HG03457 (cell line): Measurements from ENCODE around the gene SDHB.
"Not testable (repeated sequence)": the region's sequence is repeated elsewhere in the genome, so short reads cannot be mapped to it uniquely, and the experiment has no call there.

Source experiments
- ATAC-seq: cut with Tn5 transposase; IDR thresholded peaks from one replicate; pipeline ENCODE4 v1.9.1; 2021; ENCODE audit warnings: moderate number of reproducible peaks; ENCODE audit not compliant: unreplicated experiment

SDHB gene

DNA sequence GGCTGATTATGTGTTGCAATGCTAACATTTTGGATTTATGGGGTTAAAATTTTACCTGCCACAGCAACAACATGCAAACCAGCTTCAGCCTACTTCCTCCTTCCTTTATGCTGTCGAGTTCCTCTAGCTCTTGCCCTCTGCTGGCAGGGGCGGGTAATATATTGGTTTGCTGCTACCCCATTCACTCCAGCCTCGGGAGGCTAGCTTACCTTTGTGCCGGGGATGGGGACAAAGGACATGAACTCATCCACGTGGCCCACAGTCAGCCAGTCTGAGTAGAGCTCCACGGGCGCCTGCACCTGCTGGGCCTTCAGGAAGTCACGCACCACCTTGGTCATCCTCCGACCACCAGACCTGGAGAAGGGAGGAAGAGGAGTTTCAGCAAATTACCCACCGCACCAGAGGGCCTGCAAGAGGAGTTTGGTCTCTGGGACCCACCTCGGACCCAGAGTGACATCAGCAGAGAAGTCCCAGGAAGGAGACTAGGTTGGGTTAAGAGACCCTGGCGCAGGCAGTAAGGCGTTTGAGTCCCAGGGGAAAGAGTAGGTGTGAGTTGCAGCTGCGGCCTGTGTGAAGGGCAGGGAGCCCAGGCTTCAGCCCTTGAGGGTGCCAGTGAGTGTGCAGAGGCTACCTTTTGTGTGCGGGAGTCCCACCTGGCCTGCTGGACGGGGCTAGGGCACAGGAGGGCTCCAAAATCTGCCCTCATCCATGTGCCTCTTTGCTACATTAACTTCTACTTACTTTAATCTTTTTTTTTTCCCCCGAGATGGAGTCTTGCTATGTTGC is 21.8 kb upstream of the SDHB start:
- ATAC-seq = no peak

DNA sequence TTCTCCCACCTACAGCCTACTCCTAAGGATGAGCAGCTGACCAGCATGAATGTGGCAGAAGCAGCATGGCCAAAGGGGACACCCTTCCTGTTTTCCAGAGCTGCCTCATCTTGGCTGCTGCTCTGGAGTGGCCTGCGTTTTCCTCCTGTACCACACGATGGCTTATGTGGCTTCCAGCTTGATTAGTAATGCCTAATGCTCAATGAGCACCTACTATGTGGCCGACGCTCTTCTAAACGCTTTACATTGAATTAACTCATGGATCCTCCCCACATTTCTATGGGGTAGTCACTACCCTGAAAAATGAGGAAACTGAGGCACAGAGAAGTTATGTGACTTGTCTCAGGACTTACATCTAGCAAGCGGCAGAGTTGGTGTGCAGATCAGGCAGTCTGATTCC is 18.0 kb upstream of the SDHB start:
- no peak for ATAC-seq

- ATAC-seq = no peak
Observed at GRCh38 chr1:17070163-17070525, 16.3 kb upstream of the SDHB start.

DNA sequence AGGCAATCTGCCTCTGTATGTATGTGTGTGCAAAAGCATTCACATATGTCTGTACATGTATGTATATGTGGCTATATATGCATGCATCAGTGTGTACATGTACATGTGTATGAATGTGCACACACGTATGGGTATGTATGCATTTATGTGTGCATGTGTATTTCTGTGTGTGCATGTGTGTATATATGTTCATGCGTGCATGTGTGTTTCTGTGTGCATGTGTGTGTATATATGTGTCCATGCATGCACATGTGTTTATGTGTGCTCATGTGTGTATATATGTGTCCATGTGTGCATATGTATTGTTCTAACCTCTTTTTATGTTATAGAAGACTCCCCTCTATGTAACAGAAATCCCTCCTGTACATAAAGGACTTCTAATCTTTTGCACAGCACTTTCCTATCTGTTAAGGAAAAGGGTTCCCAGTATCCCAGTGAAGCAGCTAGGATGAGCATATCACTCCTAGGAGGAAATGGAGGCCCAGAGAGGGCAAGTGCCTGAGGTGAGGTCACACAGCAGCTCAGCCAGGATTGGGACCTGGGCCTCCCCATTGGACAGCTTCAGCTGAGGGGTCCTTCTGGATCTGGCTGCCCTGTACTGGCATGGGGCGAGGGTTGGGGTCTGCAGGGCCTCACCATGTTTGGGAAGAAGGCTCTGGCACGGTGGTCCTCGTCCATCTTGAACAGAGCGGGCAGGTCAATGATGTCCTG is 15.8 kb upstream of the SDHB start:
- no peak for ATAC-seq

DNA sequence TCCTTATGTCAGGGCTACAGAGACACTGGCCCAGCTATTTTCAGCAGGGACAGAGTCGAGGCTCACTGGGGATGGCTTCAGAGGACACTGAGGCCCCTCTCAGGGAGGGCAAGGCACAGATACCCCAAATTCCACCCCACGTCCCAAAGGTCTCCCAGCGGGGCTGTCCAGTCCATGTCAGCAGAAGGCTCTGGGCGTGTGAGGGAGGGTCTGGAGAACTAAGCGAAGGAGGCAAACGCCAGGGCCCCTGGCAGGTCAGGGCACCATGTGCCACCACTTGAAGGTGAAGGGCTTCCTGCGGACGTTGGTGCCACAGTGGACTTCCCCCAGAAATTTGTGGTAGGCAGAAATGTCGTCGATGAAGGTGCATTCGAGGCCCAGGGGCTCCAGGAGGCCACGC is 15.0 kb upstream of the SDHB start:
- ATAC-seq = no peak

DNA sequence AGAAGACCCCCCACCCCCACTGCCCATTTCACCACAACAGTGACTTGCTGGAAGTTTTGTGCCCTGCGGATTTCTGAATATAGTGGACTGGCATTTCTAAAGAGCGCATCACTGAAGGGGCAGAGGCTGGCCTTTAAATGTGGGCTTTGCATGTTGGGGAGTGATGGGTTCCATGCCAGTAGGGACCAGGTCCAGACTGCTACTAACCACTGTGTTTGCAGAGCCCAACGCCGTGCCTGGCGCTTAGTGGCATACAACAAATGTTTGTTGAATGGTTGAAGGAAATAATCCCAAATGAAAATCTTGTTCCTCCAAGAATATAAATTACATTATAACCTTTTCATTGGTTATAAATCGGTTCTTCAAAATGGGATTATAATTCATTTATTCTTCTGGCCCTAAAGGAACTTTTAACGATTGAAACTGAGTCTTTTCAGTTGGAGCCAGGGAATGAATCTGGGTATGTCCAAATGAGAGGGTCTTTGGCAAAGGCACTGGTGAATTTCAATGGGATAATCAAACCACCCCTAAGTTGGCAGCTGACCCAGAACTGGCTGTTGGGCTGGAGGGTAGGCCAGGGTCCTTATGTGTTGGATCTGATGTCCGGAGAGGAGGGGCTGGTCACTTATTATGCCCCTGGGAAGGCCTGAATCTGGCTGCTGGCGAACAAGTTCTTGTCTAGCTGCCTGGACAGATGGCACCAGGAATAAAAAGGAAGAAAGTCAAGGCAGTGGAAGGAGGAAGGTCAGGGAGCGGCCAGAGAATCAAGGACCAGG is 13.8 kb upstream of the SDHB start:
- no peak for ATAC-seq

GRCh38 chr1:17067069-17067426 is 13.2 kb upstream of the SDHB start:
- ATAC-seq = no peak

DNA sequence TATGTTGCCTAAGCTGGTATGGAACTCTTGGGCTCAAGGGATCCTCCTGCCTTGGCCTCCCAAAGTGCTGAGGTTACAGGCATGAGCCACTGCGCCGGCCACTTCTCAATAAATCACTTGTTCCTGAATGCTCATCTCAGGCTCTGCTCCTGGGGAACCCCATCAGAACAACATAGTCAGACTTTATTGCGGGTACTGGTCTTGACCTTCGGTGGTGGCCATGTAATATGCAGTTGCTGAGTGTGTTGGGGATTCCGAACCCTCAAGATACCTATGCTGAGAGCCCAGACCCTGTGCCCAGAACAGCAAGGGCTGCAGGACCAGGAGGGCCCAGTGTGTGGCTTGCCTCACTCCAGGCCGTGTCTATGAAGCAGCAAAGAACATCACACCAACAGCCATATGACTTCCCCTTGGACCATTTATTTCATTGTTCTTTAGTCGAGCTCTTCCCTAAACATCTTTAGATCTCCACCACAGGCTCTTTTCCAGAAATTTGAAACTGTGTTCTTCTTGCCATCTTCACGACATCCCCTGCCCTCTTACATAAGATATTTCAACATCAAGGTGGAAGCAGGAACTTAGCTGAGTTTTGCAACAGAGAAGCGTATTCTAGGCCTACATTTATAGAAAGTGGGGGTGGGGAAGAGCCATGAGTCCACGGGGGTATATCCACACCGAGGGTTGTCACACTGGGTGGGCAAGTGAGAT is 12.7 kb upstream of the SDHB start:
- no peak for ATAC-seq

GRCh38 chr1:17065666-17066065 is 11.8 kb upstream of the SDHB start:
- ATAC-seq = no peak

- not testable (repeated sequence) for ATAC-seq
Observed at GRCh38 chr1:17062751-17063150, 8.9 kb upstream of the SDHB start.

DNA sequence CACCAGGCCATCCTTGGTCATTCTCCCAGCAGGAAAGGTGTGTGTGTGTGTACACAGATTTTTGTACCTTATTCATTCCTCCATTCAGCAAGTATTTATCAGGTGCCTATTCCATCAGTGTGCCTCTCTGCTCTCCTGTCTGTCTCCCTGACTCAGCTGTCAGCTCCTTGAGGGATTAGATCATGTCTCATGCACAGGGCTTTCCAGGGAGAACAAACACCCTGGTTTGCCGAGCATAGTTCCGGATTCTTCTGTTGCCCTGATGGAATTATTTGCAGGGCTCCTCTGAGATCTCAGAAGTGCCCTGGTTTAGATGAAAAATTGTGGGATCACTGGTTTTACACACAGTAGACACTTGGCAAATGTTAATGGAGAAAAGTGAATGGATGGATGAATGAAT is 8.1 kb upstream of the SDHB start:
- no peak for ATAC-seq

GRCh38 chr1:17061486-17061885 is 7.7 kb upstream of the SDHB start:
- ATAC-seq = no peak

- no peak for ATAC-seq
Observed at GRCh38 chr1:17060306-17060749, 6.5 kb upstream of the SDHB start.

- no peak for ATAC-seq
Observed at GRCh38 chr1:17059391-17060305, 5.8 kb upstream of the SDHB start.

DNA sequence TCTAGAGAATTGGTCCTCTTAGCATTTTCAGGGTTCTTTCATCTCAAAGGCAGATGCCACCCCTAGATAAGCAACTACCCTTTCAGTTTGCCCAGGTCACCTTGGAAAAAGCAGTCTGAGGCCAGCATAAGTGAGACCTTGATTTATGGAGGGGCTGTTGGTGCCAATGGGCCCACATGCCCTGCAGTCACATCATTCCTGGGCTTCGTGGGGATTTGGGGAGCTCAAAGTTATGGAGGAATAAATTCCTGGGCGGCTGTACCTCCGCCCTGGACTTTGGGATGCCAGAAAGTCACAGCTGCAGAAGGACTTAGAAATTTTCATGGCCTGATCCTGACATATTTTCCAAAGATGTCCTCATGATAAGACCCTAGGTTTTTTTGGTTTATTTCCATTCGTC is 2.7 kb upstream of the SDHB start:
- no peak for ATAC-seq

DNA sequence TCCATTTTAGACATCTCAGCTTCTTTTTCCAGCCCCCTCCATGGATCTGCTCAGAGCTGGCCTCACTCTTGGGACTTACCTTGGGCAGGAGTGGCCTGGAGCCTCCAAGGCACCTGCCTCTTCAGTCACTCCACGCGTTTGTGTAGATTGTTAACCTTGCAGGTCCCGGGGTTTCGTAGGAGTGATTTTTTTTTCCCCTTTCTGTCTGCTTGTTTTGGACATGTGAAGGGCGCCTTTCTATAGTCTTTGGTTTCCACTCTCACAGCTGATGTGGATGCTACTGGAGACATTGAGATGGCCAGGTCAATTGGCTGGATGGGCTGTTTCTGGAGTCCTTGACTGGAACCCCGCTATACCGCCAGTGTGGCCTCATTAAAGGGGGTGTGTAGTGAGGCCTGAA is 2.0 kb upstream of the SDHB start:
- ATAC-seq = no peak

GRCh38 chr1:17053086-17053684 is 647 bp downstream of the SDHB start:
- ATAC-seq = no peak

GRCh38 chr1:17052641-17053040 is 1.2 kb downstream of the SDHB start:
- no peak for ATAC-seq

DNA sequence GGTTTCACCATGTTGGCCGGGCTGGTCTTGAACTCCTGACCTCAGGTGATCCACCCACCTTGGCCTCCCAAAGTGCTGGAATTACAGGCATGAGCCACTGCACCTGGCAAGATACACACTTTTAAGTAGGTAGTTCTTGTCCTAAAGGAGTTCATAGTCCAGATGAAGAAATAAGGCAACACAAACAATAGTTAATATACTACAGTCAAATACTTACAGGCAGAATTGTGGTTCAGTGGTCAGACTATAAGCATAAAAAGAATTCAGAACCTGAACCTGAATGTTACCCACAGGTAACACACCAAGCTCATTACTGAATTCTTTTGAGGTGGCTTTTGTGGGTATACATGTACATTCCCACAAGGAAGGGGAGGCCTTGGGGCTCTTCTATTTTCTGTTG is 1.8 kb downstream of the SDHB start:
- no peak for ATAC-seq

GRCh38 chr1:17047924-17048323 is 5.9 kb downstream of the SDHB start:
- ATAC-seq = no peak
